A549 (cell line): ENCODE measurements around the gene KAT8.

Experiments used
- CTCF ChIP-seq: fragments of >200 bp; sonication (Bioruptor Twin); formaldehyde crosslinking; IDR thresholded peaks from 3 replicates; pipeline ENCODE4 v1.5.1; 2016
- GATA3 ChIP-seq: IDR thresholded peaks from 2 replicates; pipeline ENCODE4 v1.6.1; 2012; ENCODE audit warnings: borderline replicate concordance
- NPAS2 ChIP-seq: fragments of 250-450 bp; sonication (Bioruptor Pico); IDR thresholded peaks from 2 replicates; pipeline ENCODE4 v1.8.0; 2022; ENCODE audit warnings: mild to moderate bottlenecking, moderate library complexity, borderline replicate concordance
- RAD21 ChIP-seq, 2 experiments: fragments of >200 bp in 1 of 2; sonication (Bioruptor Twin) in 1 of 2; formaldehyde crosslinking in 1 of 2; IDR thresholded peaks in 1 of 2; conservative IDR thresholded peaks in 1 of 2; 2 replicates in 1 of 2; 3 replicates in 1 of 2; pipeline ENCODE4 v1.6.1; 2012 to 2018; ENCODE audit warnings: inconsistent platforms in 1 of 2
- TP53 ChIP-seq: fragments of 250-450 bp; sonication (Bioruptor Pico); IDR thresholded peaks from 2 replicates; pipeline ENCODE4 v1.5.0; 2021; ENCODE audit warnings: mild to moderate bottlenecking, moderate library complexity

- no peak for TF ChIP-seq TP53
- TF ChIP-seq NPAS2 (CRISPR knock-in tag): no peak
- TF ChIP-seq RAD21 (conservative IDR thresholded peaks at IDR 0.05 in 1 of 2, IDR thresholded peaks at IDR 0.05 in 1 of 2): no peak
- TF ChIP-seq CTCF: no peak
- no peak for TF ChIP-seq GATA3
These were observed 25.7 kb downstream of the KAT8 start for GRCh38 chr16:31143011-31143693.
